Epithelial cell of esophagus (primary cell): ENCODE data around the gene IMPG1.

Experiments used
- DNase-seq: peaks from one replicate; pipeline ENCODE4 v3.0.0; 2010; ENCODE audit warnings: low read depth
- H3K4me3 ChIP-seq: 2 replicates; pipeline ENCODE4 v1.5.1; 2011; ENCODE audit warnings: mild to moderate bottlenecking, low read length, control low read depth
- CTCF ChIP-seq: IDR thresholded peaks from 2 replicates; pipeline ENCODE4 v1.5.1; 2011; ENCODE audit warnings: low read depth, mild to moderate bottlenecking, low read length, control low read depth, inconsistent platforms; ENCODE audit not compliant: insufficient read depth; ENCODE audit errors: missing control alignments

The IMPG1 gene

GRCh38 chr6:75952128-75952527 is 120.3 kb downstream of the IMPG1 start:
- no peak overlapping the region for H3K4me3 ChIP-seq
- TF ChIP-seq CTCF = no peak
- DNase-seq = no peak

GRCh38 chr6:75947935-75948334 is 124.5 kb downstream of the IMPG1 start:
- H3K4me3 ChIP-seq = no peak overlapping the region
- no peak for DNase-seq
- TF ChIP-seq CTCF = no peak

- H3K4me3 ChIP-seq = no peak overlapping the region
- TF ChIP-seq CTCF = no peak
Measured at GRCh38 chr6:75946146-75946831, 126.2 kb downstream of the IMPG1 start.

DNA sequence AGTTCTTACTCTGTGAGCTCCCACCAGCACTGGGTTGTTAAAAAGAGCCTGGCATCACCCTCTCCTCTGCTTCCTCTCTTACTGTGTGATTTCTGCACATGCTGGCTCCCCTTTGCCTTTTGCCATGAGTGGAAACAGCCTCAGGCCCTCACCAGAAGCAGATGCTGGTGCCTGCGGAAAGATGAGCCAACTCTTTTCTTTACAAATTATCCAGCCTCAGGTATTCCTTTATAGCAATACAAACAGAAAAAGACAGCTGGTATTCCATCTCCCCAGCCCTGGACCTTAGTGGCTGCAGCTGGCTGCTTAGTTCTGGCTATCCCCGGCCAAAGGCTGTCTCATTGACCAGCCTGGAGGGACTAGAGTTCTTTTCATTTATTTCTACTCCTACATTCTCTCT is 129.1 kb downstream of the IMPG1 start:
- TF ChIP-seq CTCF = no peak
- no peak for DNase-seq

More at GRCh38 chr6:75946146-75946831, 126.2 kb downstream of the IMPG1 start:
- DNase-seq = no peak

GRCh38 chr6:75941509-75941908 is 131.0 kb downstream of the IMPG1 start:
- TF ChIP-seq CTCF = no peak
- H3K4me3 ChIP-seq = no peak overlapping the region
- no peak for DNase-seq

More for the DNA sequence above, 129.1 kb downstream of the IMPG1 start:
- no peak overlapping the region for H3K4me3 ChIP-seq

- no peak overlapping the region for H3K4me3 ChIP-seq
- no peak for TF ChIP-seq CTCF
- no peak for DNase-seq
Measured at GRCh38 chr6:75940564-75940963, 131.9 kb downstream of the IMPG1 start.

DNA sequence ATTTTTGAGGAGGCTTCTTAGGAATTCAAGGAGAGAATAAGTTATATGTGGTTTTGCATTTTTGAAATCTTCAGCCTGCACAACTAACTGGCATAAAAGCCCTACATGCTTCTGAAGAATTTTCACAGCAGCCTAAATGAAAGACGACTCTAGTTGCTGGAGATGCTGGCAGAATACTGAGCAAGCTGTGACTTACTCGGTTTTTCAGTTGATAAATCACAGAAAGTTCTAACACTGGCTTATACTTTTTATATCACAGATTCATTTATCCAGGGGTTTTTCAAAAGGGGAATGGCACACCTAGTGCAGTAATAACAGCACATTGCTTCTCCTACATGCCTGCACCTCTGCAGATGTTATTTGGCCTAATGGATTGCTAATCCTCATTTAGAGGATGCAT is 134.6 kb downstream of the IMPG1 start:
- no peak for TF ChIP-seq CTCF
- H3K4me3 ChIP-seq = no peak overlapping the region
- no peak for DNase-seq
